ENCODE measurements around the gene NFATC1. TPM values are rescaled to one million over a fixed set of nuclear protein-coding genes. Genes with fewer than 3 reads are reported as not detected.

NFATC1 gene
- polyA plus RNA-seq, 2 of the 4 experiments (the other 2 are of a cell fraction) = 0.52 to 1.7 TPM

DNA sequence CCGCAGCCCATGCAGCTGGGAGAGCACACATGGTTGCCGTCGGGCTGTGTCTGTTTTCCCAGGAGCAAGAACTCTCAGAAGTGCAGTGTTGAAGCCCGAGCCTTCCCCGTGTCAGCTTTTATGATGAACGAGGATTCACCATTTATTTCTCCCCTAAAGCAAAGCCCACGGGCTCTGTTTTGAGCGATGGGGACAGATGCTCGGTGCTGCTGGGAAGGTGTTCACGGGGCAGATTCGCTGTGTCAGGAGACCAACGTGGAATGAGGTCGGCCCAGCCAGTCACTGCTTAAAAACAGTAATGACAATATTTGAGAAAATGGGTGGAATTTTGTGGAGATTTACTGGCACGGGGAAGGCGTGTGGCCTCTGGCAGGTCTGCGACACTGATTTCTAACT lies 43.9 kb downstream of the NFATC1 start:
- no peaks in the 10 kb centered on the region for H3K4me1 ChIP-seq
- CTCF ChIA-PET = interaction anchor here (0.6 kb wide), 1 partner anchor 210 kb away, joined by 3 read pairs; no protein-coding TSS in a partner anchor
- 97% methylated on average over 12 of the region's 16 CpGs for WGBS (ENCODE audit: missing lambda C conversion rate)
- H3K27ac ChIP-seq = no peak overlapping the region
- ATAC-seq (no peak), DNase-seq (ENCODE audit: low read depth in 1 of 2, low spot score in 1 of 2) (no peak), FAIRE-seq (no peak)
- H3K4me3 ChIP-seq = no peak overlapping the region
- no peak overlapping the region for H3K4me2 ChIP-seq
- H3K9me3 ChIP-seq = no peaks in the 10 kb centered on the region
- POLR2A ChIA-PET = no interaction called here
- TF ChIP-seq TP53 (CRISPR knock-in tag; IDR thresholded peaks at IDR 0.05) (no peak), RCOR1 (IDR thresholded peaks at IDR 0.05; ENCODE audit: low read depth, low read length) (no peak), CEBPB (IDR thresholded peaks at IDR 0.05) (no peak), ESRRA (IDR thresholded peaks at IDR 0.05; ENCODE audit: borderline replicate concordance, low read length) (no peak)

DNA sequence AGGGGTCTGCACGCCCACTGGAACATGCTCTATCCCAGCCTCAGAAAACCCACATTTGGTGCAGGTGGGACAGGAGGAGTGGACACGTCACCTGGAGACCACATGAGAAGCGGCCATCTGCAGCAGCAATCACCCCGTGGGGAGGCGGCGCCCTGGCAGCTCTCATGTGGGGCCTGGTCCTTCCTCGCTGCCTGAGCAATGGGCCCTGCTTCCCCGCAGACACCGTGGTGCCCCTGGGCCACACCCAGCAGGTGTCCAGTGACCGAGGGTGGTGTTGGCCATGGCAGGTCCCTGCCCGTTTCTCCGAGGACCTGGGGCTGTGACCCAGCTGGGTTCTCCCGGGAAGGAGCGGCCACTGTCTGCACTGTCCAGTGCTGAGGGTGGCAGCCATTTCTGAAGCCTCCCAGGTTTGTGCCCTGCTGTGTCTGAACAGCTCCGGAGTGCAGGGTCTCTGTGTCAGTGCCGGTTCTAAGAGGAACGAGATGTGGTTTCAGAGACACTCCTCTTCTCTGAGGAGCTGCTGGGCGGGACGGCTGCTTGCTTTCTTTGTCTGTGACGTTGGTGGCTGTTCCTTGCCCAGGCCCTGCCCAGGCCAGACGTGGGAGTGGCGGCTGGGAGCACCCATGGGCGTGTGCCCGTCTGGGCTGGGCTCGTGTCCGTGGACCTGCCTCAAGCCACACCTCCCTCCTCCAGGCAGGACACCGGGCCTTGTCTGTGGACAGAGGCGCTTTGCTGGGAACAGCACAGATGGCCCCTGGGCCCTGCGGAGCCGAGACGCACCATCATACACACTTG lies 44.8 kb downstream of the NFATC1 start:
- DNase-seq (ENCODE audit: low read depth in 1 of 2, low spot score in 1 of 2) (no peak), ATAC-seq (no peak; a peak in 1 of 6 replicates), FAIRE-seq (no peak)
- 80% methylated on average over 2 of the region's 31 CpGs for WGBS (ENCODE audit: missing lambda C conversion rate)
- Histone ChIP-seq H3K4me1 (no peaks in the 10 kb centered on the region), H3K9me3 (no peaks in the 10 kb centered on the region), H3K4me3 (no peak overlapping the region), H3K27ac (no peak overlapping the region), H3K4me2 (no peak overlapping the region)
- TF ChIP-seq POLR2A (IDR thresholded peaks at IDR 0.05; ENCODE audit: low read length) (no peak), BCL3 (IDR thresholded peaks at IDR 0.05) (no peak), CEBPB (IDR thresholded peaks at IDR 0.05) (no peak), JUN (IDR thresholded peaks at IDR 0.05) (no peak), MAFK (IDR thresholded peaks at IDR 0.05; ENCODE audit: partially characterized antibody) (no peak), TP53 (CRISPR knock-in tag; IDR thresholded peaks at IDR 0.05) (no peak), HOXB13 (CRISPR knock-in tag; IDR thresholded peaks at IDR 0.05; ENCODE audit: low read depth) (no peak), ZSCAN20 (CRISPR knock-in tag; IDR thresholded peaks at IDR 0.05) (no peak), PBX3 (IDR thresholded peaks at IDR 0.05) (no peak), FOSL2 (IDR thresholded peaks at IDR 0.05) (no peak), FOSL2 (CRISPR knock-in tag; IDR thresholded peaks at IDR 0.05) (no peak), EHF (CRISPR knock-in tag; IDR thresholded peaks at IDR 0.05) (no peak), CHD4 (IDR thresholded peaks at IDR 0.05; ENCODE audit: borderline replicate concordance) (no peak), SREBF2 (IDR thresholded peaks at IDR 0.05) (no peak), CBX2 (IDR thresholded peaks at IDR 0.05; ENCODE audit: borderline replicate concordance, low read depth) (no peak), HOXA7 (CRISPR knock-in tag; IDR thresholded peaks at IDR 0.05) (no peak), RAD21 (conservative IDR thresholded peaks at IDR 0.05 in 1 of 2, IDR thresholded peaks at IDR 0.05 in 1 of 2) (no peak), SMC3 (IDR thresholded peaks at IDR 0.05) (no peak), PHF8 (IDR thresholded peaks at IDR 0.05; ENCODE audit: borderline replicate concordance, low read depth) (no peak), HOXB5 (CRISPR knock-in tag; IDR thresholded peaks at IDR 0.05) (no peak)
- TF ChIP-seq, protein P1, sequence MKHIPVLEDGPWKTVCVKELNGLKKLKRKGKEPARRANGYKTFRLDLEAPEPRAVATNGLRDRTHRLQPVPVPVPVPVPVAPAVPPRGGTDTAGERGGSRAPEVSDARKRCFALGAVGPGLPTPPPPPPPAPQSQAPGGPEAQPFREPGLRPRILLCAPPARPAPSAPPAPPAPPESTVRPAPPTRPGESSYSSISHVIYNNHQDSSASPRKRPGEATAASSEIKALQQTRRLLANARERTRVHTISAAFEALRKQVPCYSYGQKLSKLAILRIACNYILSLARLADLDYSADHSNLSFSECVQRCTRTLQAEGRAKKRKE (CRISPR knock-in tag; IDR thresholded peaks at IDR 0.05; ENCODE audit: low read depth) = no peak
- POLR2A ChIA-PET = no interaction called here
- CTCF ChIA-PET = no interaction called here
